Umbilical cord (tissue), 2 donors: Measurements from ENCODE around the gene UBE2L3. TPM values are rescaled to one million over a fixed set of nuclear protein-coding genes. Genes with fewer than 3 reads are reported as not detected.

ENCODE experiments used
- DNase-seq: peaks from one replicate; pipeline ENCODE4 v3.0.0-alpha.2; 2015; ENCODE audit warnings: low spot score
- total RNA-seq: library from RNA; depleted of rRNA; stranded (reverse); fragments of >200 nt; gene quantifications from one replicate; pipeline ENCODE4 v1.2.3, GENCODE V29; 2014; ENCODE audit warnings: low replicate concordance; ENCODE audit not compliant: insufficient read depth

Gene UBE2L3
- total RNA-seq, 1 donor from 2014 or later, result 20.9 TPM

- DNase-seq, result no peak
Observed at GRCh38 chr22:21669026-21669425, 101.5 kb downstream of the UBE2L3 start.

- no peak for DNase-seq
Observed at GRCh38 chr22:21672107-21672629, 104.7 kb downstream of the UBE2L3 start.

Other genes with a start within 250 kb of the UBE2L3 start
- not detected for gene RIMBP3B, start 184.0 kb upstream of the UBE2L3 start, total RNA-seq
- gene HIC2, start 150.3 kb upstream of the UBE2L3 start, total RNA-seq, result 7.7 TPM
- 8.9 TPM for gene TMEM191C, start 100.3 kb upstream of the UBE2L3 start, total RNA-seq
- not detected for gene RIMBP3C, start 16.3 kb upstream of the UBE2L3 start, total RNA-seq
- gene YDJC, start 62.3 kb downstream of the UBE2L3 start, total RNA-seq, result not detected
- gene CCDC116, start 65.0 kb downstream of the UBE2L3 start, total RNA-seq, result not detected
- gene SDF2L1, start 74.6 kb downstream of the UBE2L3 start, total RNA-seq, result 6.7 TPM
- gene PPIL2, start 98.3 kb downstream of the UBE2L3 start, total RNA-seq, result 35.6 TPM
- 9.6 TPM for gene YPEL1, start 168.1 kb downstream of the UBE2L3 start, total RNA-seq